Activated CD4-positive, alpha-beta T cell treated with anti-CD3 and anti-CD28 coated beads, Interleukin-2, Interleukin-6, amounts not matched to agents 100 ng/mL and 50 ng/mL, durations not matched to agents 16 hours and 8 hours (primary cell): ENCODE results near the gene ASXL1.
"Not testable (repeated sequence)": the region's sequence is repeated elsewhere in the genome, so short reads cannot be mapped to it uniquely, and the experiment has no call there.

Experiments
- DNase-seq: peaks from one replicate; pipeline ENCODE4 v3.0.0-alpha.2; 2020

ASXL1 gene

GRCh38 chr20:32363492-32363891 lies 5.4 kb downstream of the ASXL1 start:
- DNase-seq = no peak

- no peak for DNase-seq
These were observed 6.5 kb downstream of the ASXL1 start for GRCh38 chr20:32364554-32365208.

GRCh38 chr20:32365564-32365963 lies 7.4 kb downstream of the ASXL1 start:
- no peak for DNase-seq

- DNase-seq = peak; percentile 45
These were observed 8.2 kb downstream of the ASXL1 start for GRCh38 chr20:32366380-32366779.

- DNase-seq = no peak
These were observed 10.2 kb downstream of the ASXL1 start for GRCh38 chr20:32368323-32368722.

- DNase-seq = no peak
These were observed 10.8 kb downstream of the ASXL1 start for GRCh38 chr20:32368925-32369324.

GRCh38 chr20:32370897-32371296 lies 12.8 kb downstream of the ASXL1 start:
- no peak for DNase-seq

- no peak for DNase-seq
These were observed 20.3 kb downstream of the ASXL1 start for GRCh38 chr20:32378461-32378860.

- not testable (repeated sequence) for DNase-seq
These were observed 21.9 kb downstream of the ASXL1 start for GRCh38 chr20:32380037-32380436.

GRCh38 chr20:32380745-32381144 lies 22.6 kb downstream of the ASXL1 start:
- DNase-seq = no peak

GRCh38 chr20:32382102-32382950 lies 24.2 kb downstream of the ASXL1 start:
- no peak for DNase-seq

GRCh38 chr20:32383441-32383840 lies 25.3 kb downstream of the ASXL1 start:
- not testable (repeated sequence) for DNase-seq

GRCh38 chr20:32385541-32385940 lies 27.4 kb downstream of the ASXL1 start:
- no peak for DNase-seq

GRCh38 chr20:32386091-32386490 lies 28.0 kb downstream of the ASXL1 start:
- DNase-seq = no peak

GRCh38 chr20:32387252-32387651 lies 29.1 kb downstream of the ASXL1 start:
- DNase-seq = peak; percentile 72

GRCh38 chr20:32391003-32391402 lies 32.9 kb downstream of the ASXL1 start:
- no peak for DNase-seq

- no peak for DNase-seq
These were observed 36.9 kb downstream of the ASXL1 start for GRCh38 chr20:32395066-32395465.

GRCh38 chr20:32396646-32397160 lies 38.6 kb downstream of the ASXL1 start:
- no peak for DNase-seq

GRCh38 chr20:32397567-32398084 lies 39.5 kb downstream of the ASXL1 start:
- DNase-seq = no peak

- no peak for DNase-seq
These were observed 42.3 kb downstream of the ASXL1 start for GRCh38 chr20:32400476-32400875.

- no peak for DNase-seq
These were observed 45.9 kb downstream of the ASXL1 start for GRCh38 chr20:32404017-32404416.

- no peak for DNase-seq
These were observed 48.6 kb downstream of the ASXL1 start for GRCh38 chr20:32406701-32407100.

- DNase-seq = peak; percentile 64
These were observed 49.1 kb downstream of the ASXL1 start for GRCh38 chr20:32407131-32407750.
